ENCODE data around the gene ERC1.
"Not testable (repeated sequence)": the region's sequence is repeated elsewhere in the genome, so short reads cannot be mapped to it uniquely, and the experiment has no call there.

The ERC1 gene

GRCh38 chr12:1030779-1031178, 39.8 kb downstream of the ERC1 start:
- DNase-seq (ENCODE audit: low read depth) = no peak

DNA sequence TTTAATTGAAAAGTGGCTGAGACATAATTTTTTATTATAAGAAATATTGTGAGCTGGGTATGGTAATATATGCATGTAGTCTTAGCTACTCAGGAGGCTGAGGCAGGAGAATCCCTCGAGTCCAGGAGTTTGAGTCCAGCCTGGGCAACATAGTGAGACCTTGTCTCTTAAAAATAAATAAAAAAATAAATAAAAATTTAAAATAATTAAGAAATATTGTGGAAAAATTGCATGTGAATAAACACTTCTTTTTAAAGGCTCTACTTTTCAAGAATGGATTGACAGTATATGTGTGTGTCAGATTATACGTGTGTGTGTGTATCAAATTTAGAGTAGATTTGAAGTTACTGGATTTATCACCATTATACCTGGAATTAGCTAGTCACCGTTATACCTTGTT, 43.2 kb downstream of the ERC1 start:
- DNase-seq (ENCODE audit: low read depth) = no peak

GRCh38 chr12:1034751-1035457, 43.9 kb downstream of the ERC1 start:
- DNase-seq (ENCODE audit: low read depth) = no peak

GRCh38 chr12:1041478-1041877, 50.5 kb downstream of the ERC1 start:
- no peak for DNase-seq (ENCODE audit: low read depth)

DNA sequence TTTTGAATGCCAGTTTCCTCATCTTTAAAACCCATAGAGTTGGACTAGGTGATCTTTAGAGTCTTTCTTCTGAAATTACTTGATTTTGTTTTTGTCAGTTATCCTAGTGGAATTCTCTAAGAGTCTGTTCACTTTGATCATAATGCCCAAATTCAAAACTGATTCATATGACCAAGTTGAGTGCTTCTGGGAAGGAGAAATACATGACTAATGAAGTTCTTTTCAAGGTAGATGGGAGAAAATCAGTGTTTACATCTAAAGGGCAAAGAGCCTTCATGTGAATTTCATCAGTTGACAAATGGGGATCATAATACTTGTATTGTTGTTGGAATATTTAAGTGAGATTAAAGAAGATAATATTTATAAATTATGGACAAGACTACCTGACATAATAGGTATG, 53.2 kb downstream of the ERC1 start:
- DNase-seq (ENCODE audit: low read depth) = no peak

GRCh38 chr12:1044696-1045095, 53.7 kb downstream of the ERC1 start:
- no peak for DNase-seq (ENCODE audit: low read depth)

DNA sequence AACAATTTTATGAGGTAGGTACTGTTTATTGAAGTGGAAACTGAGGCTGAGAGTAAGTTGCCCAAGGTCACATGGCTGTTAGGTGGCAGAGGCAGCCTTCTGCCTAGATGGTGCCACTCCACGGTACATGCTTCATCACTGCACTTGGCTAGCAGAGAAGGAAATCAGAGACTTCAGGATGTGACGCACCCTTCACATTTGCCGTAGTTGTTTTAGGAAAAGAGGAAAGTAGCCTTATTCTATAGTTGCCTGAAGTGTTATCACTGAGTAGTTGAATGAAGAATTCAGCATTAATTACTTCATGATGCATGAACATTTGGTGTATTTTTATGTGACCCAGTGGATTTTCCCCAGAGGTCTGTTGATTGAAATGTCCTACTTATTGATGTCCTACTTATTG, 55.7 kb downstream of the ERC1 start:
- DNase-seq (ENCODE audit: low read depth) = no peak

GRCh38 chr12:1047898-1048660, 57.1 kb downstream of the ERC1 start:
- DNase-seq (ENCODE audit: low read depth) = no peak

- no peak for DNase-seq (ENCODE audit: low read depth)
Observed at GRCh38 chr12:1050059-1050707, 59.2 kb downstream of the ERC1 start.

DNA sequence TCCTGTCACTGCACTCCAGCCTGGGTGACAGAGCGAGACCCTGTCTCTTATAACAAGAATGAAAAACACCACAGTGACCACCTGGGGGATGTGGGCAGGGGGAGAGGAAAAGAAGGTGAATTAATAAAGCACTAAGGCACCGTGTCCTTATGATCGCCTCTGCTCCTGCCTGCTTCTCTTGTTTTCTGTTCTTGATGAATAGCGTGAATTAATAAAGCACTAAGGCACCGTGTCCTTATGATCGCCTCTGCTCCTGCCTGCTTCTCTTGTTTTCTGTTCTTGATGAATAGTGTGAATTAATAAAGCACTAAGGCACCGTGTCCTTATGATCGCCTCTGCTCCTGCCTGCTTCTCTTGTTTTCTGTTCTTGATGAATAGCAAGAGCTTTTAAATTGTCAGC, 60.6 kb downstream of the ERC1 start:
- not testable (repeated sequence) for DNase-seq (ENCODE audit: low read depth)

DNA sequence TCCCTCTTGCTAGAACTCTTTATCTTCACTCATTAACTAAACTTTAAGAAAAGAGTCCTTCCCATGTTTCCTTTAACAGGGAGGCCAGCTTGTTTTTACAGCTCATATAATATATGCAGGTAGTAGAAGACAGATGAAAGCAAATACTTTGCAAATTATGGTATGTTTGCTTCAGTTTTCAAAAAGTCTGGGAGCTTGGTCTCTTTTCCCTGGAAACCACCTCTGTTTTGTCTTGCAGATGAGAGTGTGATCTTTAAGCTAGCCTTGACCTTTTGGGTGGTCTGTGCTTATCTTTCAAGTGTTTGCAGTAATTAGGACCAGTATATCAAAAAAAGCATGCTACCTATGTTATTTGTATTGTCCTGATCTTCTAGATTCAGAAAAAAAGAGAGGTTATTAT, 62.7 kb downstream of the ERC1 start:
- DNase-seq (ENCODE audit: low read depth) = no peak

DNA sequence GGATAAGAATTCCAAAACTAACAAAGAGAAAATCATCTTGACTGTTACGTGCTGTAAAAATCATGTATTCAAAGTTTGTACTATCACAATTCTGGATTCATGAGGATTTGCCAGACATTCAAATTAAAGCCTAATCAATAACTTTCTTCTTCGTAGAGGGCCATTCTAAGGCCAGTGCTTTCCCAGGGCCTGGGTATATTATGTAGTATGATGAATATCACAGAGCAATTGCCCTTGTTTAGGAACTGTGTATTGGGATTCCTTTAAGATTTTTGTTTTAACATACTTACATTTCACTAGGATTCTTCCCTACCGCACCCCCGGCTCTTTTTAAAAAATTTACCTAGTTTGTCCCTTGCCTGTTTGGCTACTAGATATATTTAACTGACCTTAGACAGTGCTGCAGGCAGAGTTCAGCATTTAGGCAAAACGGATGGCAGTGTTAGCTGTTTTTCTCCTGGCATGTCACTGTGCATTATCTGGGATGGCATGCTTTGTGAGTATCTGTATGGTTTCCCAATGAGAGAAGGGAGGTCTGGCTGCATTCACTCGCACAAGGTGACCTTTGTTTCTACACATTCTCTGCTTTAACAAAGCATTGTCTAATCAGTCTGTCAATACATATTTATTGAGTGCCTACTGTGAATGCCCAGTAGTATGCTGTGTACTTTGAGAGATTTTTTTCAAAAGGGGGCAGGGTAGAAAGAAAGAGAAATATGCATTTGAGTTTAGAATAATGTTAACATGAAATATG, 63.3 kb downstream of the ERC1 start:
- no peak for DNase-seq (ENCODE audit: low read depth)

GRCh38 chr12:1056390-1056789, 65.4 kb downstream of the ERC1 start:
- DNase-seq (ENCODE audit: low read depth) = no peak

- DNase-seq (ENCODE audit: low read depth) = no peak
Observed at GRCh38 chr12:1058423-1058822, 67.4 kb downstream of the ERC1 start.

- no peak for DNase-seq (ENCODE audit: low read depth)
Observed at GRCh38 chr12:1059162-1059561, 68.1 kb downstream of the ERC1 start.

GRCh38 chr12:1063852-1064251, 72.8 kb downstream of the ERC1 start:
- DNase-seq (ENCODE audit: low read depth) = no peak

DNA sequence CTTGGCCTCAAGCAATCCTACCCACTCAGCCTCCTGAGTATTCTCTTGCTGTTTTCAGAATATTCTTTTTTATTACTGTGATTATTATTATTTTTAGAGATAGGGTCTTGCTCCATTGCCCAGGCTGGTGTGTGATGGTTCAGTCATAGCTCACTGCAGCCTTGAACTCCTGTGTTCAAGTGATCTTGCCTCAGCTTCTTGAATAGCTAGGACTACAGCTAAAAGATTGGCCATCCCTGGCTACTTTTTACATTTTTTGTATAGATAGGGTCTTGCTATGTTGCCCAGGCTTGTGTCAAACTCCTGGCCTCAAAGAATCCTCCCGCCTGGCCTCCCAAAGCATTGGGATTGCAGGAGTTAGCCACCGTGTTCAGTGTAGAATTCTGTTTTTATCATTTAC, 73.3 kb downstream of the ERC1 start:
- DNase-seq (ENCODE audit: low read depth) = no peak

DNA sequence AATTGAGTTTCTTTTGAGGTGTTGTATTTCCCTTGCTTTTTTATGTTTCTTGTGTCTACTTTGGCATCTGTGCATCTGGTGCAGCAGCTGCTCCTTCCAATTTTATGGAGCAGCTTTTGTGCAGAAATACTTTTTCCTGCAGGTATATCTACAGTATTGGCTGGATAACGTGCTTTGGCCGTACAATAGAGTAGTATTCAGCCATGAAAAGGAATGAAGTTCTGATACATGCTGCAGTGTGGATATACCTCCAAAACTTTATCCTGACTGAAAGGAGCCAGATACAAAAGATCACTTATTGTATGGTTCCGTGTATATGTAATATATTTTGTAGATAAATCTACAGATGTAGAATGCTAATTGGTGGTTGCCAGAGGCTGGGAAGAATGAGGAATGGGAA, 74.6 kb downstream of the ERC1 start:
- DNase-seq (ENCODE audit: low read depth) = no peak

GRCh38 chr12:1069846-1070245, 78.8 kb downstream of the ERC1 start:
- DNase-seq (ENCODE audit: low read depth) = no peak

GRCh38 chr12:1071182-1071581, 80.2 kb downstream of the ERC1 start:
- DNase-seq (ENCODE audit: low read depth) = no peak

- DNase-seq (ENCODE audit: low read depth) = no peak
Observed at GRCh38 chr12:1073652-1074051, 82.6 kb downstream of the ERC1 start.

DNA sequence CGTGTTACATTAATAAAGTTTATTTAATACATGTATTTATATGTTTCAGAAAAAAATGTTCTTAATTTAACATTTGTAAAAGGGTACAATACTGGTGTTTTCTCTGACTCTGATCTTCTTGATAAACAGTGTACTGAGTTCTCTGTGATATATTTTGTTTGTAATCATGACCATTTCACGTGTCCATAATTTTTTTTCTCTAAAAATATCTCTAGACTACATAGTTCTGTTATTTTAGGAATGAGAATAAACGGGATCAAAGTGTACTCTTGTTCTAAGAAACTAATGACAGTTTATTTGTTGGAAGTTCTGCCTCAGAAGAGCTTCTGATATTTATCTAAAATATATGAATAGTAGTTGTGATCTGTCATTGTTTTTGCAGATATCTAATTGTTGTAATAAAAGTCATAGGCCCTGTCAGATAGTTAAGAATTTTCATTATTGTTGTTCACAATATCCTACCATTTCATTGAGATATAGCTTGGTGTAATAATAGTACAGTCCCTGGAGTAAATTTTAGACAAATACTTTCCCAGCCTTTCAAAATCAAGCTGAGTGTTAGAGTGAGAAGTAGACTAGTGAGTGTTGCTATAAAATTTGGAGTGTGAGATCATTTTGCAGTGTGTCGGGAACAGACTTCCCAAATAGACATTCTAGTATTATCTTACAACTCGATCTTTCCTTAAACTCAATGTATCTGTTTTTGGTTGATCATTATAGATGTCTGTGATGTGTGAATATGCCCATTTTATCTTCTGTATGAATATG, 86.2 kb downstream of the ERC1 start:
- DNase-seq (ENCODE audit: low read depth) = no peak

All from stimulated activated CD8-positive, alpha-beta memory T cell treated with anti-CD3 and anti-CD28 coated beads, Interleukin-12 subunit alpha, Interleukin-12 subunit beta, amount 100 ng/mL, for 4 hours (primary cell).